ELF-1 (cell line): ENCODE data around the gene RABGAP1L.
"Not testable (repeated sequence)": the region's sequence is repeated elsewhere in the genome, so short reads cannot be mapped to it uniquely, and the experiment has no call there.

ENCODE experiments used
- DNase-seq: peaks from one replicate; pipeline ENCODE4 v3.0.0-alpha.2; 2016; ENCODE audit warnings: low read depth, low spot score

The RABGAP1L gene

DNA sequence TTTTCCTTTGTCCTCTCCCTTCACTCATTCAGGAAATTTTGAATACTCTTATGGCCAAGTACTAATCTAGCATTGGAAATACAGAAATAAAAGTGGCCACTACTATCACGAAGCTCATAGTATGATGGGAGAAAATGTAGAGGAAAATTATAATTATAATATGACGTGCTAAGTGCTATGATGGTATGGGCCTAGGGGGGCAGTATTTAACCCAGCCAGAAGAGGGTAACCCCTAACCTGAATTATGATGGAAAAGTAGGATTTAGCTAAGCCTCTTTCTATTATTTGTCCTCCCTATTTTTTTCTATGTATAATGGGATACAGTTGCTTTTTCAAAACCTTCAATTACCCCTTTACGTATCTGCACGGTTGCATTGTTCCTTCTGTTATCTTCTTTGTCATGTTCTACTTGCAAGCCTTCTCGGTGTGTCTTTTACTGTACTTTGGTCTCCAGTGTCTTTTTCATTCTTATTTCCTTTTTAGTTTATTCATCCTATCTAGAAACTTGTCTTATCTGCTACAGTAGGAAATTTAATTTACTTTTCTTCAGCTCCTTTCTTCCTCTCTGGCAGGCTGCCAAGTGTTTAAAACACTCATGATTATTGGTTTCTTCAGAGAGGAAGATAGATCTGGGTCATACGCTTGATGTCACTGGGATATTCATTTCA, 199.6 kb downstream of the RABGAP1L start:
- no peak for DNase-seq

DNA sequence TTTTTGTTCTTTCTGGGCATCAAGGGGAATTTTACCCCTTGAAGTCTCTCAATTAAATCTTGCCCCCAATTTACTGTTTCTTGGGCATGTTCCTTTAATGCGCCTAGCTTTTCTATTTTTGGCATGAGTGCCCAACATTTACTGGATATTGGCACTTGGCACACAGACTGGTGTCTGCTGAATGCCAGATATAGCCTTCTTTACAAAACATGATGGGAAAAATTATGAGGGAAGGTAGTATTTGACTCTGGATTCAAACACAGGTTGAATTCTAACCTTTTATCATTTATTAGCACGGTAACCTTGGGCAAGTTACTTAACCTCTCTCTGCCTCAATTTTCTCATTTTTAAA, 200.1 kb downstream of the RABGAP1L start:
- DNase-seq: no peak

DNA sequence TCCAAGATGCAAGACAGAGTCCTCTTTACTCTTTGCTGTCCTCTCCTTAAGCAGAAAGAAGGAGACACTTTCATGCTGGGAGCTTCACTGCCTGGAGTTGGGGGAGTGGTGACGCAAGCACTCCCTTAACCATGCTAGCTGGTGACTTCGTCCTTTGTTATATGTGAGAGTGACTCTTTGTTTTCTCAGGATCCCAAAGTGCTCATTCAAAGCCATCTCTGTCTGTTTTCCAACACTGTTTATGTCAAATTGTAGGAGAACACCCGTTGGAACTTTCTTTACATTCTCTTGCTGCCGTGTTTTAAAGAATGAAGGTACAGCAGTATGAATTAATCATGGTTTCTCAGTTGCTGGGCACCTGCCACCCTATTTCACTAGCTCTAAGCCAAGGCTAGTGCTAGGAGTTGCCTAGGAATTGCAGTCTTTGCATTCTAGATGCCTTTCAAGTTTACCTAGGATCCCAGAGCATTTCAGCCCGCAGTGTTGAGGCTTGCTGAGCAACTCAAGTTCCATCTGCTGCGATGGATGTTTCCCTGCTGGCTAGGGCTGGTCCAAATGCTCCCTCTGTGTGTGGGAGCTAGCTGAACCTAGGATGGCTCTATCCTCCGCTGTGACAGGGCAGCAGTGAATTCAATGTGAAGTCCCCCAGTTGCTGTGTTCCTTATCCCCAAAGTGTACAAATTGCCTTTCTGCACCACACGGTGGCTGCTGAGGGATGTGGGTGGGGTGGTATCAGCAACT, 205.8 kb downstream of the RABGAP1L start:
- DNase-seq: no peak

DNA sequence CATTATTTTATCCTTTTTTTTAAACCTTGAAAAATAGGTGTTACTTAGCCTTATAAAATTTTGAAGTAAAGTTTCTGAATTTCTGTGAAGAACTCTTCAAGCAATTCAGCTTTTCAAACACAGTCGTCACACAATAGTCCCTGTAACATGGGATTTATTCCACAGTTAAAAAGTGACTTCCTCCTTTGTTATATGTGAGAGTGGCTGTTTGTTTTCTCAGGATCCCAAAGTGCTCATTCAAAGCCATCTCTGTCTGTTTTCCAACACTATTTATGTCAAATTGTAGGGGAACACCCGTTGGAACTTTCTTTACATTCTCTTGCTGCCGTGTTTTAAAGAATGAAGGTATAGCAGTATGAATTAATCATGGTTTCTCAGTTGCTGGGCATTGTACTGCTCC, 207.6 kb downstream of the RABGAP1L start:
- DNase-seq: no peak

DNA sequence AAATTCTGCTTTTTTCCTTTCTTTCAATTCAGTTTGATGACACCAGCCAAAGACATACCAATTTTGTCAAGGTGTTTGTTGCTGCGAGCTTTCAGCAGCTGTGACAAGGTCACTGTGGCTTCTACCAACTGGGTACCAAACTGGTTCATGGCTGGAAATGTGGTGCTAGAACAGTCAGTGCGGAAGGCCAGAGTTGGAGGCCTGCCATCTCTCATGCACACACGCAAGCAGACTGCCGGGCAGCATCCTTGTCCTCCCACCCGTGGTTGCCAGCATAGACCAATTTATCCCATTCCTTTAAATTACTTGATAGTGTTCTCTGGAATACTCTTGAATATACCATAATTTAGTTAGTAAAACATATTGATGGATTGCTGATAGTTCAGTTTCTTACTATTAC, 208.6 kb downstream of the RABGAP1L start:
- no peak for DNase-seq

DNA sequence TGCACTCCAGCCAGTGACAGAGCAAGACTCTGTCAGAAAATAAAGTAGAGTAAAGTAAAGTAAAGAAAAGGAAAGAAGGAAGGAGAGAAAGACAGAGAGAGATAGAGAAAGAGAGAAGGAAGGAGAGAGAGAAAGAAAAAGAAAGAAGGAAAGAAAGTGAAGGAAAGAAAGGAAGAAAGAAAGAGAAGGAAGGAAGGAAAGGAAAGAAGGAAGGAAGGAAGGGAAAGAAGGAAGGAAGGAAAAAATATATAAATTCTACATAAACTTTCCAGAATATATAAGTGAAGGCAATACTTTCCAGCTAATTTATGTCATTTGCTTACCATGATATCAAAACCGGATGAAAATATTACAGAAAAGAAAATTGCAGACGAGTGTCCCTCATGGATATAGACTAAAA, 216.7 kb downstream of the RABGAP1L start:
- DNase-seq: no peak

DNA sequence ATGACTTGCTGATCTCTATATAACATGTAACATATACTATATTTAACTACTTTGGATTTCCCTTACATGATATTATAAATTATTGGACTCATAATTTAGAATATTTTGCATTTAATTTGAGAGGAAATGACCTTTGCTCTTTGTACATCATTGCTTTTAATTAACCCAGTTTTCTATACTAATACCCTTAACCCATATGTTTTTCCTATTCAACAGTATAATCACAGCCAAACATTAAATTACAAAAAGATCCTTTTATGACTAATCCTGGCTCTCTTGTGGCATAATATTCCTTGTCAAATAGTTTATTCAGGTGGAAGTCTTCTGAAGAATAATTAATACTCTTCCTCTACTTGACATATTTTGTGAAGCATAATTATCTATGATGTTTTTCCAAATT, 232.4 kb downstream of the RABGAP1L start:
- DNase-seq: no peak

DNA sequence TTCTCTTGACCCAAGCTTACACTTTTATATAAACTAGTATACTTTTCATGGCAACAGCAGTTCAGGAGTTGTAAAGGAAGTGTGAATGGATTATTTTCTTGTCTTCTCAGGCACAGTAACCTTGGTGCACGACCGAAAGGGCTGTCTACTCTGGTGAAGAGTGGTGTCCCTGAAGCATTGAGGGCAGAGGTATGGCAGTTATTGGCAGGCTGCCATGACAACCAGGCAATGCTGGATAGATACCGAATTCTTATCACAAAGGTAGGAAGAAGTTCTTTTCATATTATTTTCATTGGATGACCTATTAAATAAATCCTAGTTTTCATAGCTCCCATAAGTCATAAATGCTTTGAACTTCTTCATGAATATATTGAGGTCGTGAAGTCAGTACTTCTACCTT, 234.6 kb downstream of the RABGAP1L start:
- no peak for DNase-seq

DNA sequence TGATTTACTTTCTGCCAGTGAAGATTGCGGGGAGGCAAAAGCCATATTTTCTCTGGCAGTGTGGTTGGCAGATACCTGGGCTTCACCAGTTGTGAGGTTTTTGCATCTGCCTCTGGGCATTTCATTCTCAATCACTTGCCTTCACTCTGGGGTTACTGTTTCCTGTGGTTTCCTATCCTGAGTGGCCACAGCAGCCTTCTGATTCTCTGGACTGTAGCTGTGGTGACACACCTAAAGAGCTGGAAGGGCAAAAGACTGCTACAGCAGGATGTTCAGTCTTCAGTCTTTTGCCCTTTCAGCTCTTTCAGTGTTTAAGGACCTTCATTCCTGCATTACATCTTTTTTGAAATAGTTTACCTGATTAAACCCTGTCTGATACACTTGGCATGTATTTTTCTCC, 237.9 kb downstream of the RABGAP1L start:
- no peak for DNase-seq

DNA sequence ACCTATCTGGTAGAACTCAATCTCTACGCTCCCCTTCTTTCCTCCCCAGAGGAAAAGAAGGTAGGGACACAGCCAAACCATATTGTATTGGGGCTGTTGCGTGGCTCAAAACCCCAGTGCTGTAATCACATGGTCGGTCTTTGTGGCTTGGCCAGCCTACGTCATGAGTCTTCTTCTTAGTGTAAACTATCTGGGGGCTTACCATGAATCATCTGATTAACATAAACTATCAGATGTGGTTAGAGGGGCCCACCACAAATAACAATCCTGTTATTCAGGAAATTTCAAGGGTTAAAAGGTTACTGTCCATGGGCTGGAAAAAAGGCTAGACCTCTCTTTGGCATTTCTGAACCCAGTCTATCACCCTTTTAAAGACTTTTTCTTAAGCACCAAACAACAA, 238.9 kb downstream of the RABGAP1L start:
- DNase-seq: no peak

DNA sequence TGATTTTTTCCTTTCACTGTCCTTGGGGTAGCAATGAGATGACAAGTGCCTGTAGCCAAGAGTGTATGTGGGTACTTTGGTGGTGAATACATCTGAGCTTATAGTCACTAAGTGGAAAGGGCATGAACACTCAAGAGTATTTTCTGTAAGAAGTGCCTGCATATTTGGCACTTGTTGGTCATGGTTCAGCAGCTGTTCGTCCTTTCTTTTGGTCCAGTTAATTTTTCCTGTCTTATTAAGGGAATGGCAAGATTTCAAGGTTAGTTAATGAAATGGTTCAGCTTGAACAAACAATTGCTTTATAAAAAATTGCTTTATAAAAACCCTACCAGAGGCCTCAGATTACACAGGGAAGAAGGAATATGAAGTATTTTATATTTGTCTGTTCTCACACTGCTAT, 239.9 kb downstream of the RABGAP1L start:
- DNase-seq: no peak

DNA sequence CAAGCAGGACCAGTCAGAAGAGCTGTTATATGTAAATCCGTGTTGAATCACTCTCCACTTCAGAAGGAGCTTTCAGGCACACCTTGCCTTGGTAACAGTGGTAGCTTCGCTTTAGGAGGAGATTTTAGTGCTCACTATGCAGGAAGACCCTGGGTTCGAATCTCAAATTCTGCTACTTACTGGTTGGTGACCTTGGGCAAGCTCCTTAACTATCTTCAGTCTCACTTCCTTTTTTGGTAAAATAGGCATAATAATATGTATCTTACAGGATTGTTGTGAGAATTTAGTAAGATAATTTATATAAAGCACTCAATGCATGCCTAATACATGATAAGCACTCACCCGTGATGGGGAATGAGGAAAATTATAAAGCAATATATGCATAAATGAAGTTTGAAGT, 241.8 kb downstream of the RABGAP1L start:
- no peak for DNase-seq

DNA sequence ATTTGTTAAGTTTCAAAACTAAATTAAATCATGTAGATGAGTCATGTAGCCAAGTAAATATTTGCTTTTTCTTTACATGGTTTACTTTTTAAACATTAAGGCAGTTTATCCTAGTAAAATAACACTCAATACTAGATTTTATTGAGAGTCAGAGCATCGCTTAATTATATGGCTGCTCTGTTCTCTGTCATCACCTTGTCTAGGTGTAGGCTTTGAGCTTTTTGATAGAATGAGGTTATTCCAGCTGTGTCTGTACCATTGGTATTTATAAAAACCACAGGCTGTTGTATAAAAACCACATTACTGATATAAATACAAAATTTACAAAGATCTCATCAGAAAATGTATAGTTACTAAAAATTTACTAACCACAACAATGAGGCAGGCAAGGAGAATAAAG, 245.9 kb downstream of the RABGAP1L start:
- DNase-seq: no peak

DNA sequence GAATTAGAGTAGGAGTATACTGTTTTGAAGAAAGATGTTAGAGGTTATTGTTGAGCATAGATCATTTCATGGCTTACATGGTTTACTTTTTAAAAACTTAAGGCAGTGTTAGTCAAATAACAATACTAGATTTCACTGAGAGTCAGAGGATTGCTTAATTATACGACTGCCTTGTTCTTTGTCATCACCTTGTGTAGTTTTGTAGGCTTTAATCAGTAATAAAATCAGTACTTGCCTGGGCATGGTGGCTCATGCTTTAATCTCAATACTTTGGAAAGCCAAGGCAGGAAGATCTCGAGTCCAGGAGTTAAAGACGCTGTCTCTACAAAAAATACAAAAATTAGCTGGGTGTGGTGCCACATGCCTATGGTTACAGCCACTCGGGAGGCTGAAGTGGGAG, 247.1 kb downstream of the RABGAP1L start:
- DNase-seq: no peak

DNA sequence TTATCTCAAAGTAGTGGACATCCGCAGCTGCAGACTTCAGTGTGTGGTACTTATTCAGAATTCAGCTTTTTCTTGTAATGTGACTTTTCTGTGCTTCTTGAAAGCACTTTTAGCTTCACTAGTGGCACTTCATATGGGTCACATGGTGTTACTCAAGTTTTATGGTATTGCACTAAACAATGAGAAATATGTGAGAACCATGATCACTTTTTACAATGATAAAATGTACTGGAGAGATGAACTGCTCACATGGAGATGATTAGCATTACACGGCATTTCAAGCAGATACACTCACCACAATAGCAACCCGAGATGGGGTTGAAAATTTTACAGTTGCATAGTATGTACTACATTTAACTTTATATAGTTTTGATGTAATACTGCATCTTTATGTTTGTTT, 248.3 kb downstream of the RABGAP1L start:
- no peak for DNase-seq

DNA sequence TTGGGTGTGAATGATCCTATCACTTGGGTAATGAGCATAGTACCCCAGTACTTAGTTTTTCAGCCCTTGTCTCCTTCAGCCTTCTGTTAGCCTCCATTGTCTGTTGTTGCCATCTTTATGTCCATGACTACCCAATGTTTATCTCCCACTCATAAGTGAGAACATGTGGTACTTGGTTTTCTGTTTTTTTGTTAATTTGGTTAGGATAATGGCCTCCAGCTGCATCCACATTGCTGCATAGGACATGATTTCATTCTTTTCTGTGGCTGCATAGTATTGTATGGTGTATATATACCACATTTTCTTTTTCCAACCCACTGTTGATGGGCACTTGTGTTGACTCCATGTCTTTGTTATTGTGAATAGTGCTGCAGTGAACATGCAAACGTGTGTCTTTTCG, 248.8 kb downstream of the RABGAP1L start:
- no peak for DNase-seq

DNA sequence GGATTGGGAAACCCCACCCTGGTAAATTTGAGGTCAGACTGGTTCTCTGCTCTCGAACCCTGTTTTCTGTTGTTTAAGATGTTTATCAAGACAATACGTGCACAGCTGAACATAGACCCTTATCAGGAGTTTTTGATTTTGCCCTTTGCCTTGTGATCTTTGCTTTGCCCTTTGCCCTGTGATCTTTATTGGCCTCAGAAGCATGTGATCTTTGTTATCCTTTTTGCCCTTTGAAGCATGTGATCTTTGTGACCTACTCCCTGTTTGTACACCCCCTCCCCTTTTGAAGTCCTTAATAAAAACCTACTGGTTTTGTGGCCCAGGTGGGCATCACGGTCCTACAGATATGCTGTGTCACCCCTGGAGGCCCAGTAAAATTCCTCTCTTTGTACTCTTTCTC, 250.5 kb downstream of the RABGAP1L start:
- DNase-seq: not testable (repeated sequence)

DNA sequence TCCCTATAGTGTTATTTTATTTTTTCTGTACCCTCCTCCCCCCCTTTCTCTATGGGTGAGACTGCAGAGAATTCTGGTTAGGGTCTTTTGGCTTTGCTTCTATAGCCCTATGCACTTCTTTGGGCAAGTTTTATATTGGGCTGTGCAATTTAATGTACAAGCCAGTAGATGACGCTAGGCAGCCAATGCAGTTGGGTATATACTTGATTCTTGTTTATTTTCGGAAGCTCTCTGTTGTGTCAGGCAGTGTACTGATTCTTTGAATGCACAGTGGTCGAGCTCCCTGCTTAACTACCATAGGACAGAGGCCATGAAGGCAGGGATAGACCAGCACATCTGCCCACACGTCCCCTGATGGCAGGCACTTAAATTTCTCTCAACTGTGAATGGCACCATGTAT, 254.3 kb downstream of the RABGAP1L start:
- DNase-seq: peak; percentile 3

DNA sequence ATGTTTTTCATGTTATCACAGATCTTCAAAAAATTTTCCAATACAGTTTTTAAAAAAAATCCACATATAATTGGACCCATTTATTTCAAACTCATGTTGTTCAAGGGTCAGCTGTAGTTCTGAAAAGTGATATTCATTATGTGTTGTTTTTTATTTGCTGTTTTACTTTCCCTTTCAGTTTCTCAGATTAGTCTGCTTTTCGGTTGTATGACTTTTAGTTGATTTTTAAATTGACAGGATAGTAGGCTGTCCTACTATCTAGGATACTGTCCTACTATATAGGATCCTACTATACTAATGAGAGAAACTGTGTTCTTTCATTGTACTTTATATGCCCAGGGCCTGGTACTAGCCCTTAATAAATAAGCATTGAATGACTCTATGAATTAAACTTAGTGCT, 254.9 kb downstream of the RABGAP1L start:
- no peak for DNase-seq

DNA sequence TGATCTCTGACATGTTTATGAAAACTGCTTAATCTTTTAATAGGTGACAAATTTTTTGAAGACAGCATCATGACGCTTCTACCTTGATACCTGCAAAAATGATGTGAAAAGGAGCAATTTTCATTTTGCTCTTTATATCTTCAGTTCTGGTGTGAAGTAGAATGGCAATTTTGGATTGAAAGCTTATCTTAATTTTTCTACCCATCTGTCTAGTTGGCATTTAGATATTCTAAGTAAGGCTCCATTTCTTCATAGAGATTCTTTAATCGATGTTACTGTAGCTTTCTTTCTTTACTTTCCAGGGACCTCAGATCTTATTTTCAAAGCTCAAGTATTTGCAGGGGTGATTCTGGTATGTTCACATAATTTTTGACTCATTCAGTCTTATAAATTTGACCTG, 256.2 kb downstream of the RABGAP1L start:
- DNase-seq: no peak

DNA sequence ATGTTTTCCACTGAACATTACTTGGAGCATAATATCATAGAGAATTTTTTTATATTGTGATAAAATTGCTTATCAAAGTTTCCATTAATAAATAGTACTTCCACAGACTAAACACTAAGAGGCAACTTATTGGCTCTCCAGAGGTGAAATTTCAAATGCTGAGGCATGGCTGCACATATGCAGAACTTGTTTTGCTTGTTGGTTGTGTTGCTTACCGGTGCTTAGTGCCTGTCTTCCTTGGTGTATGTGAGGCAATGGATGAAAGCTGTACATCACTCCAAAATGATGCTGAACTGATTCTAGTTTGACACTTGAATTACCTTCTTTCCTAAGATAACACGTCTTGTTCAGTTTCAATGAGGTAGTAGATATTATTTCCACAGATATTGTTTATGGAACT, 258.6 kb downstream of the RABGAP1L start:
- no peak for DNase-seq

DNA sequence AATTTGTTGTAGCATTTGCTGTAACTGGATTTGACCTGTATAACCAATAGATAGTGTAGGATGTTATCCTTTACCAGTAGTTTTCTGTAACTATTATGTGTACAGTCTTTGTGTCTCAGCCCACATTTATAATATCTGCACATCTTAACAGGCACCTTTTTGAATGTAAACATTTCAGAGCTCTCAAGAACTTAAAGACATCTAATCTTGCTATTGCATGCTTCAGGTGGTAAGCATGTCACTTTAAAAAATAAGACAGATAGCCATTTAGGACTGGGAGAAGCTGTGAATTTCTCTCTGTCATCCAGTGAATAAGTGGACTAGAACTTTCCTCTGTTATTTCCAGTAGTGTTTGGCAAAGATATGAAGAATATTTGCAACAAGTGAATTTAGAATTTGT, 265.8 kb downstream of the RABGAP1L start:
- DNase-seq: no peak

DNA sequence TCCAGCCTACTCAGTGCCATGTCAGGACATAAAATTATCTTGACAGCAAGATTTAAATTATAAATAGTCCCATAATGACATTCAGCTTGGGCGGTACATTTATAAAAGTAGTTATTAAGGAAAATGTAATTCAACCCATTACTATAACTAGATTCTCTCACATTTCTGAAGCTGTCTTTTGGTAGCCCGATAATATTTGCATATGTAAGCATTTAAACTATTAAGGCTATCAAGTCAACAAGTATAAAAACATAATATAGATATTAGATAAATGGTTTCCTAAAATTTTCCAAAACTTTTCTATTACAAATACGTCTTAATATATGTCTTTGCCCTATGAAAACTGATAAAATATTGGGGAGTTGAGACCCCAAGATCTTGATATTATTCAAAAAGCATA, 266.8 kb downstream of the RABGAP1L start:
- DNase-seq: no peak

DNA sequence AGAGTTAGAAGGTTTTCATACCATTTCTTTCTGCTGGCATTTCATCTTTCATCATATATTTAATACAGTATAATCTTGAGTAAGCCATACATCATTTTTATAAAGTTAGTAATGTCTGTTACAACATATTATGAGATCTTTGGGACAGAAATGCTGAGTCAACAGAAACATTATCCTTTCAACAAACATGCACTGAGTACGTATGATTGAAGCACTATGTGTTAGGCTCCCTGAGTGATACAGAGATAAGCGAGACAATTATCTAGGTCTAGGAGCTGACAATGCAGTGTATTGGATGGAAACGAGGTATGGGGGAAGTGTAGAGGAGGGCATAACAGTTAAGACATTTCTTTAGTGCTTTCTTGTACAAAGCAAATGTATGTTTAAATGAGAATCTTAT, 268.7 kb downstream of the RABGAP1L start:
- no peak for DNase-seq
